Occipital lobe (tissue), 2 donors: Measurements from ENCODE around the gene PDXP. TPM values are rescaled to one million over a fixed set of nuclear protein-coding genes. Genes with fewer than 3 reads are reported as not detected.
"Not testable (repeated sequence)": the region's sequence is repeated elsewhere in the genome, so short reads cannot be mapped to it uniquely, and the experiment has no call there.

ENCODE experiments used
- DNase-seq: peaks from one replicate; lab custom pipeline; 2025; lab: John Stamatoyannopoulos, UW
- total RNA-seq: library from RNA; depleted of rRNA; stranded (reverse); fragments of >200 nt; gene quantifications from one replicate; pipeline ENCODE4 v1.2.3, GENCODE V29; 2014

PDXP gene
- total RNA-seq, 1 donor from 2014 or later = 40.6 TPM

DNA sequence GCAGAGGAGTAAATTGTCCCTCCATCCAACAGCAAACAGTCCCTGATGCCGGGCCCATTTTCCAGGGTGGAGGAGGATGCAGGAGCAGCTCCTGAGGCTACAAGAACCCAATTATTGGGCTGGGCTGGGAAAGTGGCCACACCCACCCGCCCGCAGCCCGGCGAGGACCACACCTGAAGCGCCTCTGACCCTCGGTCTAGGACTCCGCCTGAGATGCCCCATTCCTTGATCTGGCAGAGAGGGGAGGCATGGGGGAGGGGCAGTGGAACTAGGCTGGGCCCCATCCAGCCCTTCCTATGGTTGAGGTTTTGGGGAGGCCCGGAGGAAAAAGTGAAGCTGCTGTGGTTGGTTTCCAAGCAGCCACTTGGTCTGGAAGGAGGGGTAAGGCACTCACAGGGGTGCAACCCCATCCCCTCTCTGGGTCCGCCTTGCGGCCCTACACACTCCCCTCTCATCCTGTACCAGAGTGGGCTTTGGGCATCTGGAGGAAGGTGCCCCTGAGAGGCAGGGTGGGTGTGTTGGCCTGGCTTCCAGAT is 14.5 kb downstream of the PDXP start:
- DNase-seq = no peak

DNA sequence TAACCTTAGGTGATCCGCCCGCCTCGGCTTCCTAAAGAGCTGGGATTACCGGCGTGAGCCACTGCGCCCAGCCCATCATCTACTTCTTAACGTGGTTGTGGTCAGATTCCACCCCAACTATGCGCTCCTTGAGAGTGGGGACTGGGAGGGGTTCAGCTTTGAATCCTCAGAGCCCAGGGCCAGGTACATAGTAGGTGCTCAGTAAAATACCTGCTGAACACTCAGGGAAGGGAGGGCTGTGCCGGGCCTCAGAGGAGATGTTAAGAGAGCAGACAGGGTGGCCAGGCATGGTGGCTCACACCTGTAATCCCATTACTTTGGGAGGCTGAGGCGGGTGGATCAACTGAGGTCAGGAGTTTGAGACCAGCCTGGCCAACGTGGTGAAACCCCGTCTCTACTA is 15.7 kb downstream of the PDXP start:
- DNase-seq = no peak

DNA sequence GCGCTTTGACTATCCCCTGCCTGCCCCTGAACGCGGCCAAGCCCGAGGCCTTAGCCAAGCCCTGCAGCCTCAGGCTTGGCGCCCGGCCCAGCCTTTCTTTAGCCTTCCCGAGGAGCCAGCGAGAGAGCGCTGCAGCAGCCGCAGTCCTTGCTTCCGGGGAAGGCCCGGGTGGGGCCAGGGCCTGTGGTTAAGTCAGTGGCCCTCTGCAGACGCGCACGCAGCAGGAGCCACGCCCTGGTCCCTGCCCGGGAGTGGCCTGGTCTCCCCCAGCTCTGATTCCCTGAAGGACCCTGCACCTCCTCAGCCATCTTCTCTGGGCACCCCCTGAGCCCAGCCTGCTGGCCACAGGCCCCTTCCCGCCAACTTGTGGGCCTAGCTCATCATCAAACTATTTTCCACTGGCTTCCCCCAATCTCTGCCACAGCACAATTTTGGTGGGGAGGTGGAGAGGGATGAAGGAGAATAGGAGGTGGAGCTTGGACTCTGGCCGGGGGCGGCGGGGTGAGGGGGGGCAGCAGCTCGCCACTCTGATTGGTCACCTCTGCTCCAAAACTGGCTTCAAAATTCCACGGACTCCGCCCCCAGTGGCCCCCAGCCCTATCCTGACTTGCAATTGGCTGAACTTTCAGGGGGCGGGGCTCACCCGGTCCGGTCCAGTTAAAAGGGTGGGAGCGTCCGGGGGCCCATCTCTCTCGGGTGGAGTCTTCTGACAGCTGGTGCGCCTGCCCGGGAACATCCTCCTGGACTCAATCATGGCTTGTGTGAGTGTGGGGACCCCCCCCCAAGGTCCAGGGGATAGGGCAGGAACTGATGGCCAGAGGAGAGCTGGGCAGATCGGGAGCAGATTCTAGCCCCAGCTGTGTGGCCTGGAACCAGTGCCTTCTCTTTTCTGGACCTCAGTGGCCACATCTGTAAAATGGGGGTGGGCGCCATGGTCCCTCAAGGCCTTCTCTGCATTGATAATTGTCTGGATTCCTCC is 16.7 kb downstream of the PDXP start, which contains the start of gene LGALS1:
Gene LGALS1 (plus strand): TSS at position 686 of the 979 bp plus-strand sequence. CDS start 67 bp downstream, at position 753.
- DNase-seq = peak; percentile 85

DNA sequence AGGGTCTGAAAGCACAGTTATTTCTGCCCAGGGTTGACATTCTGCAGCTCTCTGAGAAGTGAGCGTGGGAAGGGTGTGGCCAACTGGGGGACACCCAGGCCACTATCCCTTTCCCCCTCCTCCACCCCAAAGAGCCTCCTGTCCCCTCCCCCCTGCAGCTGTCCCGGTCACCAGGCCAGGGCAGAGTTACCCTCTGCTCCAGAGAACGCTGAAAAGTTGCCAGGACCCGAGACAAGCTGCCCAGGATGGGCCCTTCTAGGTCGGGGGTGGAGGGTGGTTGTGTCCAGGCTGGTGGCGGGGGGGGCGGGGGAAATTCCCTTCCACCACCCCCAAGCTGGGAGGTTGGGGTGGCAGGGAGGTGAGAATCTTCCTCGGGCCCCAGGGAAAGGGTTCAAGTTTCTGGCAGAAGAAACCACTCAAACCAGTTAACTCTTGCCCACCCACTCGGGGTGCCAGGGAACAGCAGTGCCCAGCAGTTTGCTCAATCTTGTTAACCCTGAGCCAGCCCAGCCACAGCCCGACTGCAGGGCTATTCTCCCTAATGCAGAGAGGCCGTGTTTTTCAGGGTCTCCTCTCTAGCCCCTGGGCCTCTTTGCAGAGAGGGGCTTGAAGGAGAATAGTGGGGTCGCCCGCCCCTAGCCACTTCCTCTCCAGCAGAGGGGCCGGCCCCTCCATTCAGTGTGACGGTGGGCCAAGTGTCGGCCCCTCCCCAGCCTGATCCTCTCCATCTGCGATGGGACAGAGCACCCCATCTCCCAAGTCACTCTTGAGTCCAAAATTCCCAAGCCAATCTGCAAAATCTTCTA is 17.6 kb downstream of the PDXP start:
- DNase-seq = no peak

DNA sequence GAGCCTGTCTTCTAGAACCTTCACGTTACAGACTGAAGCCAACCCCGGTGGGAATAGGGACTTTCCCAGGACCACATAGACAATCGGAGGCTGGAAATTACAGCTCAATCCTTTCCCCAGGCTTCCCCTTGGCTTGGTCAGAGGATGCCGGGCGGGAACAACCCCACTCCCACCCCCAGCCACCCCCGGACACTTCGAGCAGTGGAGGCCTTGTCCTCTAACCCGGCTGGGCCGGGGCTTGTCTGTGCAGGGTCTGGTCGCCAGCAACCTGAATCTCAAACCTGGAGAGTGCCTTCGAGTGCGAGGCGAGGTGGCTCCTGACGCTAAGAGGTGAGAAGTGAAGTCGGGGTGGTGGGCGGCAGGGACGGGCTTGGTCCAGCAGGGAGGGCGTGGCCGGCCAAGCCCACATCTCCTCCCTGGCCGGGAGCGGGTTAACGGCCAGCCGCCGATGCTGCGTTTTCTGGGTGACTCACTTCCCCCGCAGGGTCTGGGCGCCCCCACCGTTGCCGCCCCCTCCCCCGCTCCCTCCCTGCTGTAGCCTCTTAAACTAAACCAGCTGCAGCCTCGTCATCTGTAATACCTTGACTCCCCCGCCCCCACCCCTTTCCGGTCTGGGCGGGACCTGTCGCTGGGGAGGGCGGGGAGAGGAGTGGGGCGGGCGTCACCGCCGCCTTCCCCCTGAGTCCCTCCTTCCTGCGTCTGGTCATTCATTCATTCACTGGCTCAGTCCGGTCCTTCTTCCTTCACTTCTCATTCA is 18.4 kb downstream of the PDXP start:
- peak; percentile 56 for DNase-seq

DNA sequence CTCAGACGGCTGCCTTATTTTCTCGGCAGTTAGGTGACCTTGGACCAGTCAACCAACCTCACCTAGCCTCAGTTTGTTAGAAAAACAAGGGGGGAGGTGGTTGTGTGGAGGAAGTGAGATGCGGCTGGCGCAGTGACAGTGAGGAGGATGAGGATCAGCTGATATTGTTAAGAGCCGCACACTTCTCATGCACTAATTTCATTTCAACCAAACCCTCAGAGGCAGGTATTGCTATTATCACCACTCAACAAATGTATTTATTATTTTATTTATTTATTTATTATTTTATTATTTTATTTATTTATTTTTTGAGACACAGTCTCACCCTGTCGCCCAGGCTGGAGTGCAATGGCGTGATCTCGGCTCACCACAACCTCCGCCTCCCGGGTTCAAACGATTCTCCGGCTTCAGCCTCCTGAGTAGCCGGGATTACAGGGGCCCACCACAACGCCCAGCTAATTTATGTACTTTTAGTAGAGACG is 19.0 kb downstream of the PDXP start:
- DNase-seq = no peak

DNA sequence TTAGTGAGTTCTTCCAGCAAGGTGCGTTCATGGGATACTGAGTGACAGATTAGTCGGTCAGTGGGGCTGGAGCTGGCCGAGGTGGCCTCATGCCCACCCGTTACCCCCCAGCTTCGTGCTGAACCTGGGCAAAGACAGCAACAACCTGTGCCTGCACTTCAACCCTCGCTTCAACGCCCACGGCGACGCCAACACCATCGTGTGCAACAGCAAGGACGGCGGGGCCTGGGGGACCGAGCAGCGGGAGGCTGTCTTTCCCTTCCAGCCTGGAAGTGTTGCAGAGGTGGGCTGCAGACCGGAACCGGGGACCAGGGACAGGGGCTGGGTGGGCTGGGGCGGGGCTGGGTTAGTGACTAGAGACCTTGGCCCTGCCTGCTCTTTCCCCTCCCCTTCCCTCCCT is 19.8 kb downstream of the PDXP start:
- DNase-seq = no peak

DNA sequence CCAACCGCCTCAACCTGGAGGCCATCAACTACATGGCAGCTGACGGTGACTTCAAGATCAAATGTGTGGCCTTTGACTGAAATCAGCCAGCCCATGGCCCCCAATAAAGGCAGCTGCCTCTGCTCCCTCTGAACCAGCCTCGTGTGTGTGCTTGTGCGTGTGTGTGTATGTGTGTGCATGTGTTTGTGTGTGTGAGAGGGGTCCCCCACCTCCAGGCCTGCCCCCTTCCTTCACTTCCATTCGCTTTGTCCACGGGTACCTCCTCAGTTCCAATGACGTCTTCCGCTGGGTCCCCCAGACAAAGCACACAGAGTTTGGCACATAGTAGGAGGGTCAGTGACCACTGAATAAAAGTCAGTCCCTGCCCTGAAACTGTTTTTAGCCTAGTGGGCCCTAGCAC is 21.1 kb downstream of the PDXP start:
- DNase-seq = no peak

DNA sequence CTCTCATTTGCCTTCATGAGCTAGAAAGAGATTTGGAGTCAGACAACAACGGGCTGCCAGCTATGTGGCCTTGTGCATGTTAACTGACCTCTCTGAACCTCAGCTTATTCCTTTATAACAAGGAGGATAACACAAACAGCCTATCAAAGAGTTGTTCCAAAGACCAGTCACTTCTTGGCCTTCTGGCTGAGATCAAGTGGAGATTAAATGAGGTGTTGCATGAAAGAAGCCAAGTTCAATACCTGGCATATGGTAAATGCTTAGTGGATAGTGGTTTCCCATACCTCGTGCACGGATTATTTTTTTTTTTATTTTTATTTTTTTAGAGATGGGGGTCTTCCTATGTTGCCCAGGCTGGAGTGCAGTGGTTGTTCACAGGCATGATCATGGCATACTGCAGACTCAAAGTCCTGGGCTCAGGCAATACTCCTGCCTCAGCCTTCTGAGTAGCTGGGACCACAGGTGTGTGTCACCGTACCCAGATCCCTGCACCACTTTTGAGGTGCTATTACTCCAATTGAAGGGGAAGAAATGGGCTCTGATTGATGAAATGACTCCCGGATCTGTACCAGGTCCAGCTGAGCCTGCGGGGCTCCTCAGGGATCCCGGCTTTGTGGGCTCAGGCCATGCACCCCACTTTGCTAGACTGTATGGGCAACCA is 21.8 kb downstream of the PDXP start:
- no peak for DNase-seq

DNA sequence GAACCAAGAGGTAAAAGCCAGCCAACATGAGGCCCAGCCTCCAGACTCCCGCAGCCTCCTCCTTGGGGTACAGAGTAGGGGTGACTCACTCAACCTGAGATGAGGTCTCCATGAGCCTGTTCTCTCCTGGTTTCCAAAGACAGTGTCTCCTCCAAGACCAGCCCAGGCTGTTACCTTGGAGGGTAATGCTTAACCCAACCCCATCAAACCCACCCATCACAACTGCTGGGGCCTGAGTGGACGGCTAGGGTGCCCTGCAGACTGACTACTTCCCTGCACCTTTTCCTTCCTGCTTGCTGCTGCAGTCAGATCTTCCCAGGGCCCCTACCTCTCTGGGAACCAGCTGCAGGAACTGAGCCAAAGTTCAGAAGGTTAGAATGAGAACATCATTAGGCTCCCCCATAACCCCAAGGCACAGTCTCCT is 22.5 kb downstream of the PDXP start:
- DNase-seq = no peak

DNA sequence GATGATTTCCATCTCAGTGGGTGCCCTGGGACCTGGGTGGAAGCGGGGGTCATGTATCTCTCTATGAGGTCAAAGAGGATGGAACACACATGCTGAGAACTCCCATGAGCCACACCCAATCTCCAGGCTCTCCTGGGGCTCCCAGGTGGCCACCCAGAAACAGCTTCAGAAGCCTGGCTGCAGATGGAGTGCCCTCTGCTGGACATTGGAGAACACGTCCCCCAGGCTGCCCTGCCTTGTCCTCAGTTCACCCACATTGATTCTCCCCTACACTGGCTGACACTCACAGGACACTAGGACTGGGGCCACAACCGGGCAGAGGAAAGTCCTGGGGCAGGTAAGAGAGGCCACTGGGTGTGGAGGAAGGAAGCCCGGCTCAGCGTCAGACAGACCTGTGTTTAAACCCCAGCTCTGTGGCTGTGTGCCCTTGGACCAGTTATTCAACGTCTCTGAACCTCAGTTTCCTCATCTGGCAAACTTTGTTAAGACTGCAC is 23.1 kb downstream of the PDXP start:
- no peak for DNase-seq

DNA sequence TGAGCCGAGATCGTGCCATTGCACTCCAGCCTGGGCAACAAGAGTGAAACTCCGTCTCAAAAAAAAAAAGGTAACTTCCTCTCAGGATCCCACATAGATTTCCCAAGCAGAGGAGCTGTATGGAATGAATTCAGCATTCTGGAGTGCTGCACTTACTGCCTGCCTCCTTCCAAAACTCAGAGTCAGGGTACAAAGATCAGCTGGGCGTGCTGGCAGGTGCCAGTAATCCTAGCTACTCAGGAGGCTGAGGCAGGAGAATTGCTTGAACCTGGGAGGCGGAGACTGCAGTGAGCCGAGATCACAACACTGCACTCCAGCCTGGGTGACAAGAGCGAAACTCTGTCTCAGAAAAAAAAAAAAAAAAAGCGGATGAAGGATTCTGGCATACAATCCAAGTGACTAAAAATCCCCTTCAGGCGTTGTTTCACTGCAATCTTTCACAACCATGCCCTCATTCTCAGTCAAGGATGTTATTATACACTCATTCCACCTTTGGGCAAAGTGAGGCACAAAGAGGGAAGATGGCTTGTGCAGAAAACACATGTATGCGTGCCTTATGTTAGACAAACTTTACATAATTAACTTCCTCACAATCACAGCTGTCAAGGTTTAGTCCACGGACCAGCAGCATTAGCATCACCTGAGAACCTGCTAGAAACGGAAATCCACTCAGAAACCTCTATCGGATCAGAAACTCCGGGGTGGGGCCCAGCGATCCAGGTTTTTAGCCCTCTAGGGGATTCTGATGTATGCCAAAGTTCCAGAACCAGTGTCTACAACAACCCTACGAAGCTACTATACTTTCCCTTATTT is 26.5 kb downstream of the PDXP start:
- DNase-seq = no peak

DNA sequence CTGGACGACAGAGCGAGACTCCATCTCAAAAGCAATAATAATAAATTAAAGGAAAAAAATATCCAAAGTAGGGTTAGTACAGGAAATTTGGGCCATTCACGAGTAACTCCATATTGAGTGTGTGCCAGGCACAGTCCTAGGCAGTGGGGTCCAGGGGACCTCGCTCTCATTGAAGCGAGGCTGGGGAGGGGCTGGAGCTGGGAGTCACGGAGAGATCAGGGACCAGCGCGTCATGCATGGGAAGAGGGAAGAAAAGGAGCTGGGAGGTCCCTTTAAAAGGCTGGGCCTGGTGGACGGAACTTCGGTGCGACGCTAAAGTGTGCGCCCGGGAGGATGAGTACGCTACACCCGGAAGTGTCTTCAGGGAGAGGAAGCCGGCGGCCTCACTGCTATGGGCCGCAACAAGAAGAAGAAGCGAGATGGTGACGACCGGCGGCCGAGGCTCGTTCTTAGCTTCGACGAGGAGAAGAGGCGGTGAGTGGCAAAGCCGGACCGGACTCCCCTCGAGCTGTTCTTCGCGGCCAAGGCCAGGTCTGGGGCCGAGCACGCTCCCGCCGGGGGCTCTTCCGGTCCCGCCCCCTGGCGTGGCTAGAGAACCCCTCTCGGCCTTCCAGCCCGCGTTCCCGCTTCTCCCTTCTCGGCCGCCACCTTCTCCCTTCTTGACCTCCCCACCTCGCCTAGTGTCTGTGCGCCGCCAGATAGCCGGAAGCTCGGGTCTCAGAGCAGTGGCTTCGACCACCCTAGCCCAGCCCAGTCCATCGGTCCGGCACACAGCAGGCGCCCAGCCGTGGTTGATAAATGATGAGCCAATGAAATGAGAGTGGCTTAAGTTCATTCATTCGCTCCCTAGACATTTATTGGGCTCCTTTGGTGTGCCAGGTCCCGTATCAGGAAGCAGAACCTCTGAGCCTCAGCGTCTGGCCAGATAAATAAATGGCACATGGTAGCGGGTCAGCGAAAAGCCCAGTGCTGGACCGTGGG is 27.8 kb downstream of the PDXP start, which contains the start of gene NOL12:
Gene NOL12 (plus strand): TSS at position 342 of the 981 bp plus-strand sequence. CDS start 50 bp downstream, at position 392.
- peak; percentile 79 for DNase-seq

DNA sequence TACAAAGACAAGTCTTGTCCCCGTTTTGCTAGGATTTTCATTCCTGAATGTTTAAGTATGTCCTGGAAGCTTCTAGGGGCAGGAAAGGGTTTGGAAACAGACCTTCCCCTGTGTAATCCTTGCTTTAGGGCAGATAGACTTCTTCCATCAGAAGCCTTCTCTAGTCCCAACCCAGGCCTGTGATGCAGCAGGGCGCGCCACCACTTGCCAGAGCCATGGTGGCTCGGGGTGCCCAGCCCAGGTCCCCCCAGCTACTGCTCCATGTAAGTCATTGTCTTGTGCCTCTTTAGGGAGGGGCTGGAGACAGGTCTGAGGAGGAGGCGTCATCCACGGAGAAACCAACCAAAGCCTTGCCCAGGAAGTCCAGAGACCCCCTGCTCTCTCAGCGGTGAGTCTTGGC is 31.9 kb downstream of the PDXP start:
- DNase-seq = no peak

DNA sequence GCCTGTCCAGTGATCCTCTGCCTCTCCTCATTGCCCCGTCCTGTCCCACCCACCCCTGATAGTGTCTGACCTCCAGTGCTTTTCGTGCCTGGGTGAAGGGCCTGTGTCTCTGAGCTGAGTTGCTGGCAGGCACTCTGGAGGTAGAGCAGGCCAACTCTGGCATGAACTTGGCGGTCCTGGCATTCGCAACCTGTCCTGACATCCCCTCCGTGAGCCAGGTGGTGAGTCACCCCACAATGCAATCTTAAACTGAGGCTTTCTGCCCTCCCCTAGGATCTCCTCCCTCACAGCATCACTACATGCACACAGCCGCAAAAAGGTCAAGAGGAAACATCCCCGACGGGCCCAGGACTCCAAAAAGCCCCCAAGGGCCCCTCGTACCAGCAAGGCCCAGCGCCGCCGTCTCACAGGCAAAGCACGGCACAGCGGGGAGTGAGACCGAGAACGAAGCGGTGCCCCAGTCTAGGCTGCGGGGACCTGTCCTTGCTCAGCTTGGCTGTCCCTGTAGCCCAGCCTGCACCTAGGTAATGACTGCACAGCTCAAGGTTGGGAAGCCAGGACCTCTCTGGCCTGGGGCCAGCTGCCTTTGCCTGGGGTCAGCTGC is 32.5 kb downstream of the PDXP start:
- no peak for DNase-seq

DNA sequence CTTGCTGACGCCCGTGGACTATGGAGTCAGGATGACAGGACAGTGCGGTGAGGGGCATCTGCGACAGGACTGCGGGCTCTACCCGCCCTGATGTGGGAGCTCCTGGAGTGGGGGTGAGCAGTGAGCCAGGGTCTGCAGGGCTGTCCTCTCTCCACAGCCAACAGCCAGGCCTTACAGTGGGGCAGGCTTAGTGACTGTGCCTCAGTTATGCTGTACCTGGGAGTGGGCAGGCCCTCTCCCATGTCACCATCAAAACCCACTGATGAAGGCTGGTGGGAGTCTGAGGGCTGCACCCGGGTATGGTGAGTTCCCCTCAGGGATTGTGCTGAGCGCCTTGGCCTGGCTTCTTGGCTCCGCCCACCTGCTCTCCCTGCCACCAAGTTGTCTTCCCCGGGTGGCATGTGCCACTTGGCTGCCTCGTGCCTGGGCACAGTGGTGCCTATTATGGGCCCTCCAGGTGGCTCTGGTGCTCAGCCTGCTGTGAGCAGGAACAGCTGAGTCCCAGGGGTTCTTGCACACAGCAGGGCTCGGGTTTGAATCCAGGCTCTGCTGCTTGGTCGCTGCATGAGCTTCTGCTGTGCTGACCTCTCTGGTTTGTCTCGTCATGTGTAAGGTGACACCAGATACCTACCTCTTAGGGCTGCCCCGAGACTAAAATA is 34.2 kb downstream of the PDXP start:
- no peak for DNase-seq

DNA sequence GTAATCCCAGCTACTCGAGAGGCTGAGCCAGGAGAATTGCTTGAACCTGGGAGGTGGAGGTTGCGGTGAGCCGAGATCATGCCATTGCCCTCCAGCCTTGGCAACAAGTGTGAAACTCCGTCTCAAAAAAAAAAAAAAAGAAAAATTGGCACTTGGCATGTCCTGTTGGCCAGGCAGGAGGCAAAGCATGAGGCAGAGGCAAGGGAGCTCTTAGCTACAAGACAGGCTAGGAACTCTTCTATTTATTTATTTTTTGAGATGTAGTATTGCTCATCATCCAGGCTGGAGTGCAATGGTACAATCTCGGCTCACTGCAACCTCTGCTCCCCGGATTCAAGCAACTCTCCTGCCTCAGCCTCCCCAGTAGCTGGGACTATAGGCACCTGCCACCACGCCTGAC is 35.6 kb downstream of the PDXP start:
- not testable (repeated sequence) for DNase-seq
